ENCODE measurements around the gene BMI1. TPM values are rescaled to one million over a fixed set of nuclear protein-coding genes. Genes with fewer than 3 reads are reported as not detected.

The BMI1 gene
- total and polyA plus RNA-seq, 2 donors (not counting 3 experiments of a cell fraction or from before 2014, with no cell fraction given): 12.0 to 25.1 TPM

DNA sequence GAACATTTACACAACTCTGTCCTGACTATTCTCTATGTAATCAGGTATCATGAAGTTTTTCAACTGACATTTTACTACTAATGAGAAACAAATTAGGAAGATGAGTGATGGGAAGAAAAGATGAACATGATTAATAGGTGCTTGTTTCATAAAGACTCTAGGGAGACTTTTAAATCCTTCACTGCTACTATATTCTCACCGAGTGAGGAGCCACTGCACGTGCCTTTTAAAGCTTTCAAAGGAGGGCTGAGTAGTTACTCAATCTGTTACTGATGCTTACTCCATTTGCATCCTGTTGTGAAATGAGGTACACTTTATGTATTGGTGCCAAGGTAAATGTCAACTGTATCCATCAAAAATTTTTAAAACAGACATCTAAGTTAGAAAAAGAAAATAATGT, 6.0 kb upstream of the BMI1 start:
- BruUV-seq (replicated peaks): no TSS peak
- dilution Hi-C loops (cut with MboI; ENCODE audit: extremely low pct_ligation_motif_present, low sequenced_read_pairs): no loop called here
- no peaks in the 10 kb centered on the region for H3K9me1 ChIP-seq (replicated peaks; ENCODE audit: control insufficient read depth, extremely low read depth, insufficient read depth, low read length)
- FAIRE-seq (no peak), DNase-seq (ENCODE audit: low read depth, low spot score) (no peak)
- no peaks in the 10 kb centered on the region for H3K36me3 ChIP-seq (ENCODE audit: control insufficient read depth in 2 of 2, extremely low read depth in 1 of 2, insufficient read depth in 2 of 2, low read length in 2 of 2)
- no peaks in the 10 kb centered on the region for H3K9me3 ChIP-seq (replicated peaks; ENCODE audit: control insufficient read depth, insufficient read depth, low read length)
- no peaks in the 10 kb centered on the region for H4K20me1 ChIP-seq (replicated peaks; ENCODE audit: control insufficient read depth, extremely low read depth, insufficient read depth, low read length)
- no peak overlapping the region for H3K4me2 ChIP-seq (ENCODE audit: insufficient read depth, low read length)
- peaks cover 13% of the 10 kb centered on the region for H3K4me1 ChIP-seq (ENCODE audit: control insufficient read depth, extremely low read depth, insufficient read depth, low read length)
- H3K4me3 ChIP-seq (replicated peaks in 1 of 3; ENCODE audit: insufficient read depth in 1 of 3, low read depth in 1 of 3, low read length in 3 of 3): no peak overlapping the region
- intact Hi-C loops (cut with micrococcal nuclease): loop anchor here (2.0 to 10.0 kb wide), 4 partner anchors 308 to 818 kb away; partner anchors contain the start of genes MSRB2 and PIP4K2A
- POLR2A ChIA-PET: no interaction called here
- TF ChIP-seq GATA2 (IDR thresholded peaks at IDR 0.05; ENCODE audit: insufficient read depth, insufficient read length, low read depth, low read length): no peak
- no peak for TF ChIP-seq POLR2A (IDR thresholded peaks at IDR 0.05; ENCODE audit: low read depth, low read length)
- H3K27me3 ChIP-seq (ENCODE audit: control insufficient read depth in 2 of 2, insufficient read depth in 2 of 2, low read length in 2 of 2): no peaks in the 10 kb centered on the region
- H3K27ac ChIP-seq (ENCODE audit: insufficient read depth, low read depth, low read length): no peak overlapping the region
- H3K9ac ChIP-seq (replicated peaks; ENCODE audit: extremely low read depth, insufficient read depth, low read length): no peak overlapping the region
- CTCF ChIA-PET: interaction anchor here (1.2 to 2.7 kb wide), 3 partner anchors 26 to 321 kb away, joined by 3 to 17 read pairs (median 9); no protein-coding TSS in a partner anchor
- H3K79me2 ChIP-seq (ENCODE audit: control insufficient read depth, insufficient read depth, low read length): no peaks in the 10 kb centered on the region
- H2AFZ ChIP-seq (ENCODE audit: low read depth, low read length): no peak overlapping the region

DNA sequence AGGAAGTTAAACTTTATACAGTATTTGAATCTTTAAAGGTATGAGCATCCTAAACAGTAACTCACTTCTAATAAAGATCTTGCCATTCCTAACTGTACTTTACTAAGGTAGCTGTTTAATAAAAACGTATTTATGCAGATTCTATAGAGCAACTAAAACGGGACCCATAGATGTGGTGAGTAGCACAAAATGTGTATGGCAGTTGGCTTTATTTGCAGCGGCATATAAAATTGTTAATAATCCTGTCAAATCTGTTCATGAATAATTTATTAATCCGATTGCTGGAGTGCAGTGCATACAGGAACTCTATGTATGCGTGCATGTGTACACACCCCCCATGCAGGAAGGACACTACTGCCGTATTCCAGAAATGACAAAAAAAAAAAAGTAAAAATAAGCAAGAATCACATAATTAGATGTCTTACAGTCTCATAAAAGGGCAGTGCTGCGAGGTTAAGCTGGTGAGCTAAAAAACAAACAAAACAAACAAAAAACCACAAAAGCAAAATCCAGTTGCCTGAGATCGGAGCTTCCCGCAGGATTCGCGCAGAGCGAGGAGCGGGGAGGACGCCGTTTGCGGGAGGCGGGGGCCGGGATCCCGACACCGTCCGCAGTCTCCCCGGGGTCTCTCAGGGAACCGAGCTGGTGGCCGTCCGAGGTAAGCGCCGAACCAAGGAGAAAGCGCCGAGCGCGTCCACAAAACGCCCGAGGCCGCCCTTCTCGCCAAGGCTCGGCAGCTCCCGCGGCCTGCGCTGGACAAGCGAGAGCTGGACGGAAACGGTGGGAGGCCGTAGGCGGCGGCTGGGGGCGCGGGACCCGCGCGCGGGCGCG, 5.2 kb upstream of the BMI1 start:
- Histone ChIP-seq H3K9me3 (replicated peaks; ENCODE audit: control insufficient read depth, insufficient read depth, low read length) (no peaks in the 10 kb centered on the region), H3K4me2 (ENCODE audit: insufficient read depth, low read length) (peak overlapping the region; percentile 93), H3K36me3 (ENCODE audit: control insufficient read depth in 2 of 2, extremely low read depth in 1 of 2, insufficient read depth in 2 of 2, low read length in 2 of 2) (no peaks in the 10 kb centered on the region), H3K9me1 (replicated peaks; ENCODE audit: control insufficient read depth, extremely low read depth, insufficient read depth, low read length) (no peaks in the 10 kb centered on the region), H3K79me2 (ENCODE audit: control insufficient read depth, insufficient read depth, low read length) (no peaks in the 10 kb centered on the region), H3K4me1 (ENCODE audit: control insufficient read depth, extremely low read depth, insufficient read depth, low read length) (peaks cover 17% of the 10 kb centered on the region), H3K27me3 (ENCODE audit: control insufficient read depth in 2 of 2, insufficient read depth in 2 of 2, low read length in 2 of 2) (no peaks in the 10 kb centered on the region), H3K9ac (replicated peaks; ENCODE audit: extremely low read depth, insufficient read depth, low read length) (peak overlapping the region; percentile 82), H2AFZ (ENCODE audit: low read depth, low read length) (peak overlapping the region; percentile 52), H3K4me3 (replicated peaks in 1 of 3; ENCODE audit: insufficient read depth in 1 of 3, low read depth in 1 of 3, low read length in 3 of 3) (peak overlapping the region; percentile 67 to 93 (median 83)), H4K20me1 (replicated peaks; ENCODE audit: control insufficient read depth, extremely low read depth, insufficient read depth, low read length) (no peaks in the 10 kb centered on the region), H3K27ac (ENCODE audit: insufficient read depth, low read depth, low read length) (peak overlapping the region; percentile 69)
- DNase-seq (ENCODE audit: low read depth, low spot score) (peak; percentile 53), FAIRE-seq (no peak)
- intact Hi-C loops (cut with micrococcal nuclease) (loop anchor here (1.0 to 10.0 kb wide), 8 partner anchors 25 to 818 kb away; partner anchors contain the start of genes MSRB2 and PIP4K2A), dilution Hi-C loops (cut with MboI; ENCODE audit: extremely low pct_ligation_motif_present, low sequenced_read_pairs) (no loop called here)
- ChIA-PET CTCF (interaction anchor here (0.6 to 2.7 kb wide), 15 partner anchors 9 to 673 kb away, joined by 3 to 17 read pairs (median 3); partner anchors contain the start of gene DNAJC1), POLR2A (interaction anchor here (0.7 to 1.3 kb wide), 7 partner anchors 25 to 986 kb away, joined by 3 to 7 read pairs (median 4); partner anchors contain the start of gene DNAJC1)
- TF ChIP-seq MYC (IDR thresholded peaks at IDR 0.05; ENCODE audit: low read depth, low read length): no peak
- TF ChIP-seq FOS (IDR thresholded peaks at IDR 0.05; ENCODE audit: borderline replicate concordance, insufficient read depth, low read length): no peak
- TF ChIP-seq, protein P1, sequence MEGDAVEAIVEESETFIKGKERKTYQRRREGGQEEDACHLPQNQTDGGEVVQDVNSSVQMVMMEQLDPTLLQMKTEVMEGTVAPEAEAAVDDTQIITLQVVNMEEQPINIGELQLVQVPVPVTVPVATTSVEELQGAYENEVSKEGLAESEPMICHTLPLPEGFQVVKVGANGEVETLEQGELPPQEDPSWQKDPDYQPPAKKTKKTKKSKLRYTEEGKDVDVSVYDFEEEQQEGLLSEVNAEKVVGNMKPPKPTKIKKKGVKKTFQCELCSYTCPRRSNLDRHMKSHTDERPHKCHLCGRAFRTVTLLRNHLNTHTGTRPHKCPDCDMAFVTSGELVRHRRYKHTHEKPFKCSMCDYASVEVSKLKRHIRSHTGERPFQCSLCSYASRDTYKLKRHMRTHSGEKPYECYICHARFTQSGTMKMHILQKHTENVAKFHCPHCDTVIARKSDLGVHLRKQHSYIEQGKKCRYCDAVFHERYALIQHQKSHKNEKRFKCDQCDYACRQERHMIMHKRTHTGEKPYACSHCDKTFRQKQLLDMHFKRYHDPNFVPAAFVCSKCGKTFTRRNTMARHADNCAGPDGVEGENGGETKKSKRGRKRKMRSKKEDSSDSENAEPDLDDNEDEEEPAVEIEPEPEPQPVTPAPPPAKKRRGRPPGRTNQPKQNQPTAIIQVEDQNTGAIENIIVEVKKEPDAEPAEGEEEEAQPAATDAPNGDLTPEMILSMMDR (IDR thresholded peaks at IDR 0.05; ENCODE audit: extremely low read depth in 1 of 2, insufficient read depth in 1 of 2, low read depth in 1 of 2, low read length in 2 of 2): no peak
- TF ChIP-seq, protein P2, sequence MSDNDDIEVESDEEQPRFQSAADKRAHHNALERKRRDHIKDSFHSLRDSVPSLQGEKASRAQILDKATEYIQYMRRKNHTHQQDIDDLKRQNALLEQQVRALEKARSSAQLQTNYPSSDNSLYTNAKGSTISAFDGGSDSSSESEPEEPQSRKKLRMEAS (IDR thresholded peaks at IDR 0.05; ENCODE audit: insufficient read depth, insufficient read length): no peak
- no peak for TF ChIP-seq JUN (IDR thresholded peaks at IDR 0.05; ENCODE audit: borderline replicate concordance, insufficient read depth, insufficient read length, low read depth)
- no peak for TF ChIP-seq POLR2A (IDR thresholded peaks at IDR 0.05; ENCODE audit: low read depth, low read length)
- TF ChIP-seq POLR2AphosphoS5 (IDR thresholded peaks at IDR 0.05; ENCODE audit: insufficient read depth, low read depth, low read length): no peak
- no peak for TF ChIP-seq EZH2 (IDR thresholded peaks at IDR 0.05; ENCODE audit: borderline replicate concordance, low read depth, low read length, severe bottlenecking)
- TF ChIP-seq GATA2 (IDR thresholded peaks at IDR 0.05; ENCODE audit: insufficient read depth, insufficient read length, low read depth, low read length): no peak
- BruUV-seq (replicated peaks): TSS peak; percentile 57

Data from endothelial cell of umbilical vein (primary cell).